Measurements from ENCODE around the gene LGR6. TPM values are rescaled to one million over a fixed set of nuclear protein-coding genes. Genes with fewer than 3 reads are reported as not detected.

Gene LGR6
- polyA plus RNA-seq, 1 donor from 2014 or later = not detected

- Histone ChIP-seq H3K9me2 (ENCODE audit: insufficient read depth, low read length) (no peaks in the 10 kb centered on the region), H3K4me3 (ENCODE audit: low read length) (no peak overlapping the region), H3K79me2 (replicated peaks; ENCODE audit: insufficient read depth, low read length) (no peaks in the 10 kb centered on the region), H3K27me3 (ENCODE audit: insufficient read depth, low read depth, low read length) (no peaks in the 10 kb centered on the region), H4K20me1 (ENCODE audit: insufficient read depth) (no peaks in the 10 kb centered on the region), H3F3A (ENCODE audit: insufficient read depth, low read length, poor library complexity, severe bottlenecking) (no peaks in the 10 kb centered on the region), H3K9ac (ENCODE audit: low read length) (no peak overlapping the region), H3K4me2 (ENCODE audit: low read length) (no peak overlapping the region), H3K9me3 (ENCODE audit: low read length) (no peaks in the 10 kb centered on the region), H3K36me3 (ENCODE audit: insufficient read depth, low read length) (no peaks in the 10 kb centered on the region), H2AFZ (ENCODE audit: low read depth, low read length) (no peak overlapping the region), H3K27ac (ENCODE audit: low read length) (no peak overlapping the region)
- TF ChIP-seq EP300 (conservative IDR thresholded peaks at IDR 0.05; ENCODE audit: poor library complexity, severe bottlenecking) = no peak
- TF ChIP-seq REST (IDR thresholded peaks at IDR 0.05; ENCODE audit: borderline replicate concordance) = no peak
- TF ChIP-seq MXI1 (conservative IDR thresholded peaks at IDR 0.05; ENCODE audit: poor library complexity, severe bottlenecking) = no peak
- TF ChIP-seq TAF1 (IDR thresholded peaks at IDR 0.05; ENCODE audit: low read depth) = no peak
- TF ChIP-seq RAD21 (conservative IDR thresholded peaks at IDR 0.05) = no peak
- no peak for TF ChIP-seq POLR2AphosphoS5 (IDR thresholded peaks at IDR 0.05)
- no peak for TF ChIP-seq SMC3 (conservative IDR thresholded peaks at IDR 0.05; ENCODE audit: poor library complexity)
- no peak for TF ChIP-seq EZH2 (IDR thresholded peaks at IDR 0.05; ENCODE audit: borderline replicate concordance, insufficient read depth, low read length, poor library complexity, severe bottlenecking)
- TF ChIP-seq CTCF (IDR thresholded peaks at IDR 0.05; ENCODE audit: poor library complexity, severe bottlenecking) = no peak
These were observed 34.4 kb downstream of the LGR6 start for GRCh38 chr1:202227997-202228401.

- Histone ChIP-seq H3K9ac (ENCODE audit: low read length) (no peak overlapping the region), H3F3A (ENCODE audit: insufficient read depth, low read length, poor library complexity, severe bottlenecking) (no peaks in the 10 kb centered on the region), H2AFZ (ENCODE audit: low read depth, low read length) (no peak overlapping the region), H3K27me3 (ENCODE audit: insufficient read depth, low read depth, low read length) (no peaks in the 10 kb centered on the region), H3K27ac (ENCODE audit: low read length) (no peak overlapping the region), H3K79me2 (replicated peaks; ENCODE audit: insufficient read depth, low read length) (no peaks in the 10 kb centered on the region), H3K36me3 (ENCODE audit: insufficient read depth, low read length) (no peaks in the 10 kb centered on the region), H3K9me2 (ENCODE audit: insufficient read depth, low read length) (no peaks in the 10 kb centered on the region), H3K4me2 (ENCODE audit: low read length) (no peak overlapping the region), H3K4me3 (ENCODE audit: low read length) (no peak overlapping the region), H3K9me3 (ENCODE audit: low read length) (no peaks in the 10 kb centered on the region), H4K20me1 (ENCODE audit: insufficient read depth) (no peaks in the 10 kb centered on the region)
- TF ChIP-seq MXI1 (conservative IDR thresholded peaks at IDR 0.05; ENCODE audit: poor library complexity, severe bottlenecking) (no peak), CTCF (IDR thresholded peaks at IDR 0.05; ENCODE audit: poor library complexity, severe bottlenecking) (no peak), REST (IDR thresholded peaks at IDR 0.05; ENCODE audit: borderline replicate concordance) (no peak), SMC3 (conservative IDR thresholded peaks at IDR 0.05; ENCODE audit: poor library complexity) (no peak), EP300 (conservative IDR thresholded peaks at IDR 0.05; ENCODE audit: poor library complexity, severe bottlenecking) (no peak), RAD21 (conservative IDR thresholded peaks at IDR 0.05) (no peak), TAF1 (IDR thresholded peaks at IDR 0.05; ENCODE audit: low read depth) (no peak), EZH2 (IDR thresholded peaks at IDR 0.05; ENCODE audit: borderline replicate concordance, insufficient read depth, low read length, poor library complexity, severe bottlenecking) (no peak), POLR2AphosphoS5 (IDR thresholded peaks at IDR 0.05) (no peak)
These were observed 35.0 kb downstream of the LGR6 start for GRCh38 chr1:202228484-202229122.
